HG03439 (cell line): ENCODE results near the gene PLEKHO1.
"Not testable (repeated sequence)": the region's sequence is repeated elsewhere in the genome, so short reads cannot be mapped to it uniquely, and the experiment has no call there.

Experiments
- ATAC-seq: cut with Tn5 transposase; IDR thresholded peaks from one replicate; pipeline ENCODE4 v1.9.1; 2021; ENCODE audit warnings: mild to moderate bottlenecking, moderate library complexity; ENCODE audit not compliant: unreplicated experiment

The PLEKHO1 gene

GRCh38 chr1:150149271-150150132, at the start of gene PLEKHO1:
Gene PLEKHO1, plus strand, starts transcription at chr1:150149916. Its CDS starts 342 bp downstream, at chr1:150150258.
- ATAC-seq, result peak; percentile 50

- ATAC-seq, result no peak
Observed at GRCh38 chr1:150102986-150103385, 46.7 kb upstream of the PLEKHO1 start.

- ATAC-seq, result no peak
Observed at GRCh38 chr1:150106341-150106740, 43.4 kb upstream of the PLEKHO1 start.

GRCh38 chr1:150109586-150109985, 40.1 kb upstream of the PLEKHO1 start:
- ATAC-seq, result no peak

GRCh38 chr1:150110116-150110515, 39.6 kb upstream of the PLEKHO1 start:
- ATAC-seq, result no peak

- ATAC-seq, result no peak
Observed at GRCh38 chr1:150111670-150112069, 38.0 kb upstream of the PLEKHO1 start.

GRCh38 chr1:150115121-150115520, 34.6 kb upstream of the PLEKHO1 start:
- ATAC-seq, result no peak

GRCh38 chr1:150118716-150119115, 31.0 kb upstream of the PLEKHO1 start:
- no peak for ATAC-seq

- ATAC-seq, result no peak
Observed at GRCh38 chr1:150121236-150121862, 28.4 kb upstream of the PLEKHO1 start.

GRCh38 chr1:150126811-150127210, 22.9 kb upstream of the PLEKHO1 start:
- ATAC-seq, result no peak

- no peak for ATAC-seq
Observed at GRCh38 chr1:150127464-150127863, 22.3 kb upstream of the PLEKHO1 start.

GRCh38 chr1:150127868-150128267, 21.8 kb upstream of the PLEKHO1 start:
- no peak for ATAC-seq

GRCh38 chr1:150132372-150132771, 17.3 kb upstream of the PLEKHO1 start:
- ATAC-seq, result no peak

GRCh38 chr1:150134537-150134936, 15.2 kb upstream of the PLEKHO1 start:
- ATAC-seq, result no peak

- ATAC-seq, result not testable (repeated sequence)
Observed at GRCh38 chr1:150135400-150135799, 14.3 kb upstream of the PLEKHO1 start.

- ATAC-seq, result no peak
Observed at GRCh38 chr1:150138044-150138443, 11.7 kb upstream of the PLEKHO1 start.

GRCh38 chr1:150141452-150141851, 8.3 kb upstream of the PLEKHO1 start:
- ATAC-seq, result no peak

GRCh38 chr1:150142083-150142482, 7.6 kb upstream of the PLEKHO1 start:
- no peak for ATAC-seq

- no peak for ATAC-seq
Observed at GRCh38 chr1:150144606-150145005, 5.1 kb upstream of the PLEKHO1 start.

GRCh38 chr1:150146016-150146415, 3.7 kb upstream of the PLEKHO1 start:
- not testable (repeated sequence) for ATAC-seq

- no peak for ATAC-seq
Observed at GRCh38 chr1:150146849-150147542, 2.7 kb upstream of the PLEKHO1 start.

GRCh38 chr1:150148837-150149270, 862 bp upstream of the PLEKHO1 start:
- ATAC-seq, result no peak
